Activated T-cell treated with anti-CD3 and anti-CD28 coated beads for 4 hours (primary cell): ENCODE data around the gene SH3RF2.
"Not testable (repeated sequence)": the region's sequence is repeated elsewhere in the genome, so short reads cannot be mapped to it uniquely, and the experiment has no call there.

Experiments
- DNase-seq: peaks from one replicate; pipeline ENCODE4 v3.0.0-alpha.2; 2020

The SH3RF2 gene

GRCh38 chr5:145954140-145954539 lies 17.8 kb downstream of the SH3RF2 start:
- not testable (repeated sequence) for DNase-seq

- DNase-seq, result no peak
Observed at GRCh38 chr5:145957388-145957787, 21.0 kb downstream of the SH3RF2 start.

DNA sequence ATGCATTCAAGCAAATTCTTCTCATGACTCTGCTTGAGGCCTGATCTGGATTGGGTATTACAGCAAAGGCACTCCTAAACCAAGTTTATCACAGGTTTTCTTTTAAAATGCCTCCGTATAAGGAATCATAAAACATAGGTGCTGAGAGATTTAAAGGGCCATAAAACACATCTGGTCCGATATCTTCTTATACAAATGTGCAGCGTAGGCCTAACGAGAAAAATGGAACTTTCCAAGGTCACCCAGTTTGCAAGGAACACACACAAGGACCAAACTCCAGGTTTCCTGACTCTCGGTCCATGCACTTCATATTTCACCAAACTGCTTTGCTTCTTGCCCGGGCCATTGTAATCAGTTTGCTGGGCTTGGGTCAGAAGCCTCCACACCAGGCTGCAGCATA lies 22.1 kb downstream of the SH3RF2 start:
- DNase-seq, result no peak

- DNase-seq, result no peak
Observed at GRCh38 chr5:145960166-145960565, 23.8 kb downstream of the SH3RF2 start.

DNA sequence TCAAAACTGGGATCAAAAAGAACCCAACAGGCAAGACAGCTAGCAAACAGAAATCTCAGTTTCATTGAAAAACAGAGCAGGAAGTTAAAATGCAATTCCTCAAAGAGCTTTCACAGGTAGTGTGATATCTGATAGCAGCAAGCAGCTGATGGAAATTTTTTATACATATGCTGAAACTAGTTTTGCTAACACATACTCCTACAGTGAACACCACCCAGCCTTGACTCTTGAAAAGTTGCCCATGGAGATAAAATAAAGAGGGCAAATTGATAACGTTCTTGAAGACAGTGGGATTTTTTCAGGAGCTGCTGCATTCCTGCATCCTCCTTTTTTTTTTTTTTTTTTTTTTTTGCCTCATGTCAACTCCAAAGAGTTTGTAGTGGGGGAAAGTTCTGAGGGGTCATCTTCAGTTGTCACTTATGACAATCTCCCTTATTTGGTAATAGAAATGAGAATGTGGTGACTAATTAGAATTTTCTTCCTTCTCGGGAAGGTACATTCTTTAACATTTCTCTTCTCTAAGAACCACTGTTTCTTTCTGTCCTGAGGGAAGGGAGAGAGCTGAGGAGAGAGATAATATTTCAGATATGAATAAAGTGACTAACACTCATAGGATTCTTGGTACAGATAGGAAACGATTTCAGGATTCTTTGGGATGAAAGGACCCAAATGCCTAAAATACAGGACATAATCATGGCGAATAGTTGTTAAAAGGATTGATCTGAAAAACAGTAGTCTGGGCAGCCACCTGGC lies 24.6 kb downstream of the SH3RF2 start:
- DNase-seq, result no peak

DNA sequence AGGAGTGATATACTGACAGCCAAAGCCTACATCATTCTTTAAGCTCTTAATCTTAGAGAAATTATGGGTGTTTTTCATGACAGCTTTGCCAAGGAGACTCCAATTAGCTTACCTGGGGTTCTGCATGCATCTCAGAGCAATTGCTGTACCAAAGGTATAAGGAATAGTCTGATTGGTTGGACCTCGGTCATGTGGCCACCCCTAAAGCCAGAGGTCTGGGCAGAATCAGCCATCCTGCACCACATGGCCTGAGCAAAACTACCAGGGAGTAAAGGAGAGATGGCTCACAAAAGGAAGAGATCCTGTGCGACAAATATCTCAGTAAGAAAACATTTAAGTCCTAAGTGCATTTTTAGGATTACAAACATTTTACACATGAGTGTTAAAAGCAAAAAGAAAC lies 25.6 kb downstream of the SH3RF2 start:
- no peak for DNase-seq

- DNase-seq, result not testable (repeated sequence)
Observed at GRCh38 chr5:145964008-145964407, 27.6 kb downstream of the SH3RF2 start.

- no peak for DNase-seq
Observed at GRCh38 chr5:145965804-145966203, 29.4 kb downstream of the SH3RF2 start.

DNA sequence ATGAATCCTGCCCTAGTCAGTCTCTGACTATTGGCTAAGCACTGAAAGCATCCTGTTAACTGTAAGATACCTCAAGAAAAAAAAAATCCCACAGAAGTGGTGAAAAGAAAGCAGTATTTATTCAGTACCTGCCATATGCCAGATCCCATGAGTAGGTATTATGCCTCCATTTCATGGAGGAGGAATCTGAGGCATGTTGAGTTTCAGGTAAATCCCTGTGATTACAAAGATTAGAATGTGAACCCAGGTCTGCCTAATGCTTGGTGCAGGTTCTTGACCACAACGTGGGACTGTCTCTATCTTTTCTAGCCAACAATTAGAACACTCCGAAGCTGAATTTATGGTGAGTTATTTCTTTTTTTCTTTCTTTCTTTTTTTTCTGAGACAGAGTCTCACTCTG lies 30.9 kb downstream of the SH3RF2 start:
- DNase-seq, result no peak

DNA sequence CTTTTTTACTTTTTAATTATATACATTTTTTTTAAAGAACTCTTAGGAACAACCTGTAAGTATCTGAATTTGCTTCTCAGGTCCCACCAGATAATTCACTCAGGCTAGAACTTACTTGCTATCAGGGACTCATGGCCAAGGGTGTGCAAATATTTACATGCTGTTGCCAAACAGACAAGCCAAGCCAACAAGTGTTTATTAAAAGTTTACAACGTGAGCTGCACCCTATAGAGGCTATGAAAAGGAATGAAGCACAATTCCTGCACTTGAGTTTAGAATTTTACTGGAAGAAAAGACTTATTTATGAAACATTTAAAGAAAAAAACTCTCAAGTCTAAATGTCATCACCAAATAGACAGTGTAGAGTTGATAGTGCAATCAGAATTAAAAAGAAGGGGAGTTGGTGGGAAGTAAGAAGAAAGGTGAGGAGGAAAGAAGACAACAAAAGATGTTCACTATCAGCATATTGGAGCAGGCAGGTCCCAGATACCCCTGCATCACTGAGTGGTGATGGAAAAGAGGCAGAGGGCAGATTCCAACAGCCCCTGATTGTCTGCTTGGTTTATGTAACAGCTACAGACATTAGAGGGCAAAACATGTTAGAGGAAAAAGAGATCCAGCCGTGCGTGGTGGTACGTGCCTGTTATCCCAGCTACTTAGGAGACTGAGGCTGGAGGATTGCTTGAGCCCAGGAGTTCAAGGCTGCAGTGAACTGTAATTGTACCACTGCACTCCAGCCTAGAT lies 32.8 kb downstream of the SH3RF2 start:
- no peak for DNase-seq

DNA sequence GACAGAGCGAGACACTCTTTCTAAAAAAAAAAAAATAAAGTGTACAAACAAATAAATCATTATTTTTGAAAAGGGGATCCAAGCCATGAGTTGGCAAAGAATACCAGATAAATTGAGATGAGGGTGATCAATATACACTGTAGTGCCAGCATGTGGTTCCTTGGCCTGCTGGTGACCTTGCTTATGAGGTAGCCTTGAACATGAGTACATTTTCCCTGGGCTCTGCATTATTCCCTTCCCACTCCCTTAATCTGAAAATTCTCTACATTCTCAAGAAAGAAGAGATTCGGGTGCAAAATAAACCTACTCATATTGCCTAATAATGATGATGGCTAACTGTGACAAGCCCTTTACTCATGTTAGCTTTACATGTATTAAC lies 33.3 kb downstream of the SH3RF2 start:
- no peak for DNase-seq

DNA sequence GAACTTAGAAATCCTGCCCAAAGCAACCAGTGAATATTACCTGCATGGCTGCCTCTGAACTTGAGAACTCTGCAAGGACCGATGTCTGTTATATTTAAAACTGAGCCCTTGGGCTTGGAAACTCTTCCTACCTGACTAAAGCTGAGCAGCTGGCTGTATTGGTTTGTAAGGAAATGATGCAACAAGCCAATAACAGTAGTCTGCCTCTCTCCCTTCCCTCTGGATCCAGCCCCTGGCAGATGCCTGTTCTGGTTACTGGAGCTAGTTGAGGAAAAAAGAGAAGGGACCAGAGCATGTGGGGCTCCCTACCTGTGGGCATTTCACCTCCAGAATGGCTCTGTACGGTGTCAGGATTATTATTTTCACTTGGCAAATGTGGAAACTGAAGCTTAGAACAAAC lies 34.7 kb downstream of the SH3RF2 start:
- DNase-seq, result no peak

DNA sequence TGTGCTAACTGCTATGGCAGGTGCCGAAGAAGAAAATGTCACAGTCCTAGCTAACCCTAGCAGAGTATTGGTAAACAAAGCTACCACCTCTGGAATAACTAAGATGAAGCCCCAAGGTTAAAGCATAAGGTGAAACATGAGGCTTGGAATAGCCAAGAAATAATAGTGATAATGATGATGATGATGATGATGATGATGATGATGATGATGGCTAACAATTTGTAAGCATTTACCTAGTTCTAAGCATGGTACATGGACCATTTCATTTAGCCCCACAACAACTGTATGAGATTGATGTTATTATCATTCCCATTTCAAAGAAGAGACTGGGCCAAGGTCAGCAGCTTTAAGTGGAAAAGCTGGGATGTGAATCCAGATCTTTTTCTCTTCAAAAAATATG lies 35.3 kb downstream of the SH3RF2 start:
- no peak for DNase-seq

GRCh38 chr5:145975001-145975360 lies 38.6 kb downstream of the SH3RF2 start:
- DNase-seq, result no peak

GRCh38 chr5:145975361-145976066 lies 39.1 kb downstream of the SH3RF2 start:
- DNase-seq, result no peak

- DNase-seq, result no peak
Observed at GRCh38 chr5:145976431-145977155, 40.2 kb downstream of the SH3RF2 start.

DNA sequence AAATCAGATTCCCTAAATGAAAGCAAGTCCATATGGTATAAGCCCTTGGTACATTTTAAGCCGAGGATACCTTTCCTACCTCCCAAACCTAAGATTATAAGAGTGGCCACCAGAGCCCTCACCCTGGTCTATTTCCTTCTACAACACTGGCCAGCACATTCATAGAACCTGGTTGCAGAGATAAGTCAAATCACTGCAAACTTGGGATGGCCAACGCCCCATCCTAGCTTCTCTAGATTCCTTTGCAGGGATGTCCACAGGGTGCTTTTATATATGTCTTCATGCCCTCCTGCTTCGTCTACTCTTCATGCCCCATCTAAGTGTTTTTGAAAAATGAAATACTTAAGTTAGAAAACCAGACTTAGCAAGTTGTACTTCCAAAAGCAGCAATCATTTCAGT lies 41.8 kb downstream of the SH3RF2 start:
- no peak for DNase-seq

- DNase-seq, result no peak
Observed at GRCh38 chr5:145978708-145979107, 42.3 kb downstream of the SH3RF2 start.

GRCh38 chr5:145979270-145980223 lies 43.2 kb downstream of the SH3RF2 start:
- no peak for DNase-seq

GRCh38 chr5:145980259-145980658 lies 43.9 kb downstream of the SH3RF2 start:
- no peak for DNase-seq

GRCh38 chr5:145980718-145981117 lies 44.3 kb downstream of the SH3RF2 start:
- DNase-seq, result no peak
